IMR-90 (cell line): Measurements from ENCODE around the gene TAAR1. TPM values are rescaled to one million over a fixed set of nuclear protein-coding genes. Genes with fewer than 3 reads are reported as not detected.
"Not testable (repeated sequence)": the region's sequence is repeated elsewhere in the genome, so short reads cannot be mapped to it uniquely, and the experiment has no call there.

ENCODE experiments used
- ATAC-seq: fragments of 200-7000 bp; cut with Tn5 transposase; 2 replicates; pipeline ENCODE4 v1.9.1; 2020; ENCODE audit warnings: low read depth, mild to moderate bottlenecking, moderate library complexity
- BruUV-seq: library from RNA; stranded (reverse); fragments of 400-500 nt; replicated peaks from 2 replicates; lab custom pipeline; 2021; lab: Mats Ljungman, UMichigan
- CTCF ChIA-PET: fragments of 300-600 bp; formaldehyde crosslinking; extraction: SDS; loops from one replicate; lab custom pipeline; 2021; ENCODE audit warnings: antibody characterized with exemption; lab: Yijun Ruan, JAX
- POLR2A ChIA-PET: fragments of 300-600 bp; sonication (Branson Sonifier 250); formaldehyde crosslinking; loops from one replicate; lab custom pipeline; 2022; ENCODE audit warnings: antibody characterized with exemption; ENCODE audit not compliant: unreplicated experiment; lab: Charles Lee
- DNase-seq: peaks from one replicate; pipeline ENCODE4 v3.0.0; 2013
- H2AFZ ChIP-seq: replicated peaks from 2 replicates; pipeline ENCODE3; 2013; ENCODE audit warnings: low read length, mild to moderate bottlenecking; ENCODE audit not compliant: poor library complexity
- H2AK5ac ChIP-seq: 2 replicates; pipeline ENCODE4 v1.6.1; 2013; ENCODE audit warnings: low read depth, low read length, inconsistent platforms
- H2AK9ac ChIP-seq: replicated peaks from 2 replicates; pipeline ENCODE3; 2013; ENCODE audit warnings: mild to moderate bottlenecking, low read depth, low read length, moderate library complexity; ENCODE audit not compliant: poor library complexity
- H2BK120ac ChIP-seq: 2 replicates; pipeline ENCODE4 v1.6.1; 2013; ENCODE audit warnings: low read depth, low read length, inconsistent platforms
- H2BK15ac ChIP-seq: 3 replicates; pipeline ENCODE4 v1.6.1; 2013; ENCODE audit warnings: low read depth, low read length, inconsistent platforms
- H2BK20ac ChIP-seq: 2 replicates; pipeline ENCODE4 v1.6.1; 2013; ENCODE audit warnings: low read depth, mild to moderate bottlenecking, inconsistent platforms, low read length, moderate library complexity
- H2BK5ac ChIP-seq: 2 replicates; pipeline ENCODE4 v1.6.1; 2013; ENCODE audit warnings: mild to moderate bottlenecking, low read depth, low read length, inconsistent platforms; ENCODE audit not compliant: poor library complexity, severe bottlenecking
- H3K14ac ChIP-seq: replicated peaks from 2 replicates; pipeline ENCODE4 v1.6.1; 2013; ENCODE audit warnings: low read depth, low read length, inconsistent platforms
- H3K18ac ChIP-seq: 2 replicates; pipeline ENCODE4 v1.6.1; 2013; ENCODE audit warnings: low read depth, low read length, control low read depth
- H3K23ac ChIP-seq: 2 replicates; pipeline ENCODE4 v1.6.1; 2013; ENCODE audit warnings: low read depth, low read length, inconsistent platforms
- H3K27ac ChIP-seq: 2 replicates; pipeline ENCODE4 v1.5.1; 2013; ENCODE audit warnings: mild to moderate bottlenecking, control low read depth, low read length; ENCODE audit not compliant: insufficient read depth
- H3K27me3 ChIP-seq: 2 replicates; pipeline ENCODE4 v1.6.1; 2013; ENCODE audit warnings: low read length; ENCODE audit not compliant: control insufficient read depth, insufficient read depth
- H3K36me3 ChIP-seq: 2 replicates; pipeline ENCODE4 v1.6.1; 2013; ENCODE audit warnings: low read length, mixed read lengths; ENCODE audit not compliant: control insufficient read depth, insufficient read depth
- H3K4ac ChIP-seq: 2 replicates; pipeline ENCODE4 v1.6.1; 2013; ENCODE audit warnings: low read depth, low read length, inconsistent platforms
- H3K4me1 ChIP-seq: 2 replicates; pipeline ENCODE4 v1.6.1; 2013; ENCODE audit warnings: low read length, mixed read lengths; ENCODE audit not compliant: control insufficient read depth, insufficient read depth
- H3K4me2 ChIP-seq: 2 replicates; pipeline ENCODE4 v1.6.1; 2013; ENCODE audit warnings: low read depth, mild to moderate bottlenecking, control low read depth, low read length, moderate library complexity
- H3K4me3 ChIP-seq: 2 replicates; pipeline ENCODE4 v1.5.1; 2013; ENCODE audit warnings: low read depth, mild to moderate bottlenecking, control low read depth, low read length, moderate library complexity; ENCODE audit not compliant: insufficient read depth
- H3K56ac ChIP-seq: 2 replicates; pipeline ENCODE4 v1.6.1; 2013; ENCODE audit warnings: low read length, inconsistent platforms; ENCODE audit not compliant: insufficient read depth; ENCODE audit errors: extremely low read depth
- H3K79me1 ChIP-seq, 2 experiments: 2 replicates each; pipeline ENCODE4 v1.6.1; 2013; ENCODE audit warnings: low read length in 2 of 2, inconsistent platforms in 1 of 2, low read depth in 1 of 2
- H3K9ac ChIP-seq: 2 replicates; pipeline ENCODE4 v1.6.1; 2013; ENCODE audit warnings: low read depth, low read length, control low read depth
- H3K9me1 ChIP-seq: 2 replicates; pipeline ENCODE4 v1.6.1; 2013; ENCODE audit warnings: low read length, inconsistent platforms; ENCODE audit not compliant: insufficient read depth
- H3K9me3 ChIP-seq: 2 replicates; pipeline ENCODE4 v1.6.1; 2013; ENCODE audit warnings: low read length; ENCODE audit not compliant: control insufficient read depth, insufficient read depth
- H4K20me1 ChIP-seq: 2 replicates; pipeline ENCODE4 v1.6.1; 2013; ENCODE audit warnings: low read length, inconsistent platforms; ENCODE audit not compliant: insufficient read depth
- H4K5ac ChIP-seq: 2 replicates; pipeline ENCODE4 v1.6.1; 2013; ENCODE audit warnings: mild to moderate bottlenecking, low read depth, low read length, control low read depth
- H4K8ac ChIP-seq, 2 experiments: 2 replicates each; pipeline ENCODE4 v1.6.1; 2013; ENCODE audit warnings: low read depth in 2 of 2, low read length in 2 of 2, control low read depth in 1 of 2, inconsistent platforms in 1 of 2
- H4K91ac ChIP-seq: 2 replicates; pipeline ENCODE4 v1.6.1; 2013; ENCODE audit warnings: low read depth, low read length, inconsistent platforms; ENCODE audit not compliant: insufficient read depth
- WGBS, 2 experiments: methylation state at CpG; one replicate each; pipeline versions ENCODE4 v1.1.5 to v1.1.7; 2013; ENCODE audit warnings: missing lambda C conversion rate in 2 of 2; ENCODE audit not compliant: insufficient read length in 1 of 2; ENCODE audit errors: extremely low coverage in 2 of 2; 5-methylcytosine and 5-hydroxymethylcytosine counted together
- dilution Hi-C: fragments of 300-500 bp; cut with HindIII; formaldehyde crosslinking; loops from one replicate; pipeline ENCODE4 v1.14.3; 2018; ENCODE audit warnings: low sequenced_read_pairs; ENCODE audit not compliant: unreplicated experiment
- in situ Hi-C: fragments of 300-500 bp; cut with MboI; formaldehyde crosslinking; loops from 3 replicates; pipeline ENCODE4 v1.14.3; 2019; ENCODE audit warnings: low sequenced_read_pairs, inconsistent platforms, mixed read lengths
- intact Hi-C: fragments of 100-400 bp; cut with micrococcal nuclease; formaldehyde crosslinking; loops from 2 replicates; pipeline ENCODE4 v1.10.0; 2022
- polyA plus RNA-seq, 3 experiments: library from polyadenylated mRNA; depleted of rRNA; stranded (reverse); fragments of >200 nt; gene quantifications; 2 replicates each; pipeline ENCODE4 v1.2.3, GENCODE V29; 2012; ENCODE audit warnings: low replicate concordance in 1 of 3
- total RNA-seq: library from RNA; depleted of rRNA; stranded (reverse); fragments of >200 nt; gene quantifications from 2 replicates; pipeline ENCODE4 v1.2.3, GENCODE V29; 2012

Gene TAAR1
- total and polyA plus RNA-seq, 2 of the 4 experiments (the other 2 are of a cell fraction) = not detected

DNA sequence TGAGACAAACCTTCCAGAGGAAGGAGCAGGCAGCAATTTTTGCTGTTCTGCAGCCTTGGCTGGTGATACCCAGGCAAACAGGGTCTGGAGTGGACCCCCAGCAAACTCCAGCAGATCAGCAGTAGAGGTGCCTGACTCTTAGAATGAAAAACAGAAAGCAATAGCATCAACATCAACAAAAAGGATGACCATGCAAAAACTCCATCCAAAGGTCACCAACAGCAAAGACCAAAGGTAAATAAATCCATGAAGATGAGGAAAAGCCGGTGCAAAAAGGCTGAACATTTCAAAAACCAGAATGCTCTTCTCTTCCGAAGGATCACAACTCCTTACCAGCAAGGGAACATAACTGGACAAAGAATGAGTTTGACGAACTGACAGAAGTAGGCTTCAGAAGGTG, 23.1 kb downstream of the TAAR1 start:
- in situ Hi-C loops, H2AFZ ChIP-seq, H3K4ac ChIP-seq, H2AK5ac ChIP-seq, H3K9me1 ChIP-seq, H2AK9ac ChIP-seq, H3K79me1 ChIP-seq, H3K4me2 ChIP-seq, ATAC-seq, H3K4me3 ChIP-seq, H3K56ac ChIP-seq, CTCF ChIA-PET, H3K14ac ChIP-seq, H2BK5ac ChIP-seq, H2BK120ac ChIP-seq, H3K9me3 ChIP-seq, POLR2A ChIA-PET, BruUV-seq, H2BK15ac ChIP-seq, H3K9ac ChIP-seq, dilution Hi-C loops, H4K91ac ChIP-seq, H4K8ac ChIP-seq, H3K18ac ChIP-seq, H4K20me1 ChIP-seq, H3K36me3 ChIP-seq, H3K27ac ChIP-seq, H2BK20ac ChIP-seq, H3K4me1 ChIP-seq, DNase-seq, H3K23ac ChIP-seq, H4K5ac ChIP-seq, intact Hi-C loops: not testable (repeated sequence)
- WGBS, 2 experiments = no CpG with 5 or more reads among the region's 3 CpGs
- peaks cover 22% of the 10 kb centered on the region for H3K27me3 ChIP-seq

DNA sequence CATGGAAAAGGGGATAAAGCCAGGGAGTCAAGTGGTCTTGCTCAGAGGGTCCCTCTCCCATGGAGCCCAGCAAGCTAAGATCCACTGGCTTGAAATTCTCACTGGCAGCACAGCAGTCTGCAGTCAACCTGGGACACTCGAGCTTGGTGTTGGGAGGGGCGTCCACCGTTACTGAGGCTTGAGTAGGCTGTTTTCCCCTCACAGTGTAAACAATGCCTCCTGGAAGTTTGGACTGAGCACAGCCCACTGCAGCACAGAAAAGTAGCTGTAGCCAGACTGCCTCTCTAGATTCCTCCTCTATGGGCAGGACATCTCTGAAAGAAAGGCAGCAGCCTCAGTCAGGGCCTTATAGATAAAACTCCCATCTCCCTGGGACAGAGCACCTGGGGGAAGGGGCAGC, 23.7 kb downstream of the TAAR1 start:
- H3K9ac ChIP-seq, H3K4ac ChIP-seq, H2BK5ac ChIP-seq, H3K4me1 ChIP-seq, H2BK15ac ChIP-seq, H4K91ac ChIP-seq, H4K5ac ChIP-seq, H2BK20ac ChIP-seq, H3K79me1 ChIP-seq, dilution Hi-C loops, H2AK9ac ChIP-seq, H3K4me2 ChIP-seq, H3K14ac ChIP-seq, H3K36me3 ChIP-seq, POLR2A ChIA-PET, H2BK120ac ChIP-seq, ATAC-seq, H3K9me3 ChIP-seq, H2AFZ ChIP-seq, BruUV-seq, in situ Hi-C loops, H3K18ac ChIP-seq, H4K8ac ChIP-seq, DNase-seq, H2AK5ac ChIP-seq, intact Hi-C loops, H3K9me1 ChIP-seq, H3K23ac ChIP-seq, H3K4me3 ChIP-seq, H3K56ac ChIP-seq, H3K27ac ChIP-seq, H4K20me1 ChIP-seq: not testable (repeated sequence)
- no CpG with 5 or more reads among the region's 3 CpGs for WGBS, 2 experiments
- peaks cover 25% of the 10 kb centered on the region for H3K27me3 ChIP-seq
- CTCF ChIA-PET = interaction anchor here (0.6 kb wide), 1 partner anchor 33 kb away, joined by 7 read pairs; no protein-coding TSS in a partner anchor
